MM.1S (cell line): ENCODE results near the gene RPL18.

ENCODE experiments used
- DNase-seq: peaks from one replicate; pipeline ENCODE4 v3.0.0-alpha.2; 2015
- H2AFZ ChIP-seq: fragments of 300-600 bp; sonication (generic); 2 replicates; pipeline ENCODE4 v1.6.0; 2016; ENCODE audit warnings: antibody characterized with exemption, low read length
- H3F3A ChIP-seq: fragments of 300-600 bp; sonication (generic); 2 replicates; pipeline ENCODE4 v1.6.1; 2016; ENCODE audit warnings: mild to moderate bottlenecking, antibody characterized with exemption, low read length, moderate library complexity, mixed read lengths; ENCODE audit not compliant: insufficient read depth
- H3K27ac ChIP-seq: fragments of 300-600 bp; sonication (generic); 2 replicates; pipeline ENCODE4 v1.5.1; 2016; ENCODE audit warnings: mild to moderate bottlenecking, low read length
- H3K27me3 ChIP-seq: fragments of 300-600 bp; sonication (generic); replicated peaks from 2 replicates; pipeline ENCODE4 v1.6.0; 2016; ENCODE audit warnings: low read length; ENCODE audit not compliant: insufficient read depth
- H3K36me3 ChIP-seq: fragments of 300-600 bp; sonication (generic); replicated peaks from 2 replicates; pipeline ENCODE4 v1.6.1; 2016; ENCODE audit warnings: mild to moderate bottlenecking, low read length, mixed read lengths; ENCODE audit not compliant: insufficient read depth
- H3K4me1 ChIP-seq: fragments of 300-600 bp; sonication (generic); 2 replicates; pipeline ENCODE4 v1.6.1; 2016; ENCODE audit warnings: low read length, mixed read lengths
- H3K4me2 ChIP-seq: fragments of 300-600 bp; sonication (generic); 2 replicates; pipeline ENCODE4 v1.6.0; 2016; ENCODE audit warnings: low read depth, low read length
- H3K4me3 ChIP-seq: fragments of 300-600 bp; sonication (generic); 2 replicates; pipeline ENCODE4 v1.5.1; 2016; ENCODE audit warnings: low read length, mixed read lengths
- H3K79me2 ChIP-seq: fragments of 300-600 bp; sonication (generic); 2 replicates; pipeline ENCODE4 v1.6.1; 2016; ENCODE audit warnings: mixed run types, low read length, mixed read lengths
- H3K9ac ChIP-seq: fragments of 300-600 bp; sonication (generic); 2 replicates; pipeline ENCODE4 v1.6.1; 2016; ENCODE audit warnings: low read length, mixed read lengths
- H3K9me2 ChIP-seq: fragments of 300-600 bp; sonication (generic); replicated peaks from 2 replicates; pipeline ENCODE4 v1.6.1; 2016; ENCODE audit warnings: mild to moderate bottlenecking, low read length, mixed read lengths; ENCODE audit not compliant: insufficient read depth
- H3K9me3 ChIP-seq: fragments of 300-600 bp; sonication (generic); replicated peaks from 2 replicates; pipeline ENCODE4 v1.6.1; 2016; ENCODE audit warnings: mild to moderate bottlenecking, low read length, mixed read lengths; ENCODE audit not compliant: insufficient read depth
- H4K20me1 ChIP-seq: fragments of 300-600 bp; sonication (generic); 2 replicates; pipeline ENCODE4 v1.6.1; 2016; ENCODE audit warnings: mild to moderate bottlenecking, low read length, moderate library complexity, mixed read lengths; ENCODE audit not compliant: insufficient read depth
- EZH2 ChIP-seq: fragments of 300-600 bp; sonication (generic); optimal IDR thresholded peaks from 2 replicates; pipeline ENCODE3; 2017; ENCODE audit warnings: low read depth, mild to moderate bottlenecking, antibody characterized with exemption, low read length, mixed read lengths
- EZH2phosphoT487 ChIP-seq: fragments of 300-600 bp; sonication (generic); IDR thresholded peaks from 2 replicates; pipeline ENCODE4 v1.6.1; 2018; ENCODE audit warnings: antibody characterized with exemption, low read length
- TF ChIP-seq, protein P1 (sequence below): fragments of 300-600 bp; sonication (generic); IDR thresholded peaks from 2 replicates; pipeline ENCODE4 v1.5.1; 2016; ENCODE audit warnings: antibody characterized with exemption, low read length, mixed read lengths

The RPL18 gene

DNA sequence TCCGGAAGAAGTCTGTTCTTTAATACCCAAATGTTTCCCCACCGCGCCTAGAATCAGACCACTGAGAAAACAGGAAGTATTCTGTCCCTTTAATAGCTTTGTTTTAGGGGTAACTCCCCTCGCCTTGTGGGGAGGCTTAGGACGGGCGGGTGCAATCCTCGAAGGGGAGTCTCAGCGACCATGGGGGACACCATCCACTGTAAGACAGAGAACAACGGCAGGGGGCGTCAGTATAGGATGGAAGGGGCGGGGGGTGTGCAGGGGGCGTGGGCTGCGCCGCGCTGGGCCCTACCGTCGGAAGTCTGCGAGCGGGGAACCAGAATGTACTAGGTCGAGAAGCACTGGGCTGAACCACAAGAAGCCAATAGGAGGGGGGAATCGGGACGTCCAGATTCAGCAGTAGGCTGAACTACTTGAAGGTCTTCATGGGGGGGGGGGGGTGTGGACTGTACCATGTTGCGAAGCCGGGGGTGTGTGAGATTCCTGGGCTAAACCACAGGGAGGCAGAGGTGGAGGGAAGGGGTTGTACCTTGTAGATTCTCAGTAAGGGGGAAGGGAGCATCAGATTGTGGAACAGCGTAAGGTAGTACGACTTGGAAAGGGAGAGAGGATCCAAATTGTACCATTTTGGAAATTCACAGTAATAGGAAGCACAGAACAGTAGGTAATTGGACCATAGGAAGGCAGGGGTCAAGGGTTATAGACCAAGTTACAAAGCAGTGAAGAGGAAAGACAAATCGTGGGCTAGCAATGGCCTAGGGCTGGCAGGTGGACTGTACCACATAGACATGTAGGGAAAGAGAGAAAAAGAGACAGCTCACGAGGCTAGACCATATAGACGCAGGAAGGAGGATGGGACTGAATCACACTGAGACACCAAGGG lies 19.2 kb upstream of the RPL18 start:
- TF ChIP-seq EZH2phosphoT487 = no peak
- TF ChIP-seq, protein P1, sequence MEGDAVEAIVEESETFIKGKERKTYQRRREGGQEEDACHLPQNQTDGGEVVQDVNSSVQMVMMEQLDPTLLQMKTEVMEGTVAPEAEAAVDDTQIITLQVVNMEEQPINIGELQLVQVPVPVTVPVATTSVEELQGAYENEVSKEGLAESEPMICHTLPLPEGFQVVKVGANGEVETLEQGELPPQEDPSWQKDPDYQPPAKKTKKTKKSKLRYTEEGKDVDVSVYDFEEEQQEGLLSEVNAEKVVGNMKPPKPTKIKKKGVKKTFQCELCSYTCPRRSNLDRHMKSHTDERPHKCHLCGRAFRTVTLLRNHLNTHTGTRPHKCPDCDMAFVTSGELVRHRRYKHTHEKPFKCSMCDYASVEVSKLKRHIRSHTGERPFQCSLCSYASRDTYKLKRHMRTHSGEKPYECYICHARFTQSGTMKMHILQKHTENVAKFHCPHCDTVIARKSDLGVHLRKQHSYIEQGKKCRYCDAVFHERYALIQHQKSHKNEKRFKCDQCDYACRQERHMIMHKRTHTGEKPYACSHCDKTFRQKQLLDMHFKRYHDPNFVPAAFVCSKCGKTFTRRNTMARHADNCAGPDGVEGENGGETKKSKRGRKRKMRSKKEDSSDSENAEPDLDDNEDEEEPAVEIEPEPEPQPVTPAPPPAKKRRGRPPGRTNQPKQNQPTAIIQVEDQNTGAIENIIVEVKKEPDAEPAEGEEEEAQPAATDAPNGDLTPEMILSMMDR = 0 out of 2 replicates have a peak, but pooled peaks have one; percentile 12

DNA sequence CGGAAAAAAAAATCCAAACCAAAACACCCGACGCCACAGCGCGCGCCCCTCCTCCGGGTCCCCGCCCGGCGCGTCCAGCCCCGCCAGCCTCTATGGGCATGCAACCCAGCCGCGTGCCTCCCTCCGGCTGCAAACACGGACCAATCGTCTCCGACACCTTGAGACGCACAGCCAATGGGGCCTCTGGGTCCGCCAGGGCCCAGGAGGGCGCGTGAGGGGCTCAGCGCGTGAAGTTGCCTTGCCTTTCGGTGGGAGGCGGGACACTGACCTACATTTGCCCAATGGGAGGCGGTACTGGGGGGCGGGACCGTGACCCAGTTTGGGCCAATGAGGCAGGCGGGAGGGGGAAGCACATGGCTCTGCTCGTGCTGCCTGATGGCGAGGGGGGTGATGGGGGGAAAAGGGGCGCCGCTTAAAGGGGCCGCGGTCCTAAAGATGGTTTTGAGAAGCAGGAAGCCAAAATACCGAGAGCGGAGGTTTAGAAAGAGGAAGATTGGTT lies 18.5 kb upstream of the RPL18 start:
- peak overlapping the region; percentile 72 for H3K4me3 ChIP-seq
- H2AFZ ChIP-seq = peak overlapping the region; percentile 84

More for the DNA sequence above, 19.2 kb upstream of the RPL18 start:
- Histone ChIP-seq H3K36me3 (no peaks in the 10 kb centered on the region), H3K9me3 (no peaks in the 10 kb centered on the region), H3K4me3 (peak overlapping the region; percentile 72), H3K27me3 (peaks cover 21% of the 10 kb centered on the region), H3K9me2 (no peaks in the 10 kb centered on the region), H3K27ac (peak overlapping the region; percentile 91), H3K79me2 (no peaks in the 10 kb centered on the region), H3K4me1 (peaks cover 24% of the 10 kb centered on the region), H3F3A (peaks cover 23% of the 10 kb centered on the region), H4K20me1 (no peaks in the 10 kb centered on the region), H2AFZ (peak overlapping the region; percentile 84), H3K9ac (peak overlapping the region; percentile 75), H3K4me2 (peak overlapping the region; percentile 95)
- DNase-seq = peak; percentile 89

DNA sequence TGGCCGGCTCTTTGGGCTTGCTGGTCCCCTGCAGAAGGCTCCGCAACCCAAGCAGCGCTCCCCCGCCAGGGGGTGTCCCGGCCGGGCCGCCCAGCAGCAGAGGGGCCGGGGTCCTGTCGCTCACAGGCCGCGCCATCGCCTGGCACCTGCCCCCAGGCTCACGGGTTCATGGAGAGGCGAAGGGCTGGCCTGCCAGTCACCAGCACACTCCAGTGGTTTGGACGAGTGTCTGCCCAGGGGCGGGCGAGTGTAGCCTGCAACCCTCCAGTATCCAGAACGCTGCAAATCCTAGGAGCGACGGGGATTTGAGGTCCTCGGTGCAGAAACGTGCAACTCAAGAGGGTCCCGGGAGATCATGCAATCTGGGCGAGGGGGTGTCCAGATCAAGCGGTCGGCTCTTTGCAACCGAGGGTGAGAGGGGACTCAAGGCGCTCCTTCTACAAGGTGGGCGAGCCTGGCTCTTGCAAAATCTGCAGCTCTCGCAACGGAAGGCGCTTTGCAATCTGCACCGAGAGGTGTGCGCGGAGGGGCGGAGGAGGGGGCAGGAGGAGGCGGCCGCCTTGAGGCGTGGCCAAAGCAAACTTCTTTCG lies 18.0 kb upstream of the RPL18 start, which contains the start of gene DBP:
Gene DBP (minus strand): TSS at position 521 of the 590 bp plus-strand sequence. CDS start 385 bp downstream, at position 136.
- Histone ChIP-seq H3K36me3 (no peaks in the 10 kb centered on the region), H2AFZ (peak within 1 kb of the TSS; percentile 84), H3K4me1 (peaks cover 32% of the 10 kb centered on the region), H3K4me3 (peak within 1 kb of the TSS; percentile 72), H3F3A (peaks cover 30% of the 10 kb centered on the region), H3K27ac (peak within 1 kb of the TSS; percentile 91), H3K9me3 (no peaks in the 10 kb centered on the region), H4K20me1 (no peaks in the 10 kb centered on the region), H3K4me2 (peak within 1 kb of the TSS; percentile 95), H3K27me3 (peaks cover 8% of the 10 kb centered on the region), H3K9me2 (no peaks in the 10 kb centered on the region), H3K9ac (peak within 1 kb of the TSS; percentile 75), H3K79me2 (no peaks in the 10 kb centered on the region)
- no peak for DNase-seq
- TF ChIP-seq, protein P1 = peak; percentile 14
- TF ChIP-seq EZH2phosphoT487 (no peak), EZH2 (no peak)

More for the DNA sequence above, 18.5 kb upstream of the RPL18 start:
- Histone ChIP-seq H3K4me2 (peak overlapping the region; percentile 95), H3K27ac (peak overlapping the region; percentile 91), H3K27me3 (peaks cover 14% of the 10 kb centered on the region), H3K9me2 (no peaks in the 10 kb centered on the region), H3K9me3 (no peaks in the 10 kb centered on the region), H4K20me1 (no peaks in the 10 kb centered on the region), H3K79me2 (no peaks in the 10 kb centered on the region), H3K9ac (peak overlapping the region; percentile 75), H3K4me1 (peaks cover 31% of the 10 kb centered on the region), H3F3A (peaks cover 30% of the 10 kb centered on the region), H3K36me3 (no peaks in the 10 kb centered on the region)
- TF ChIP-seq EZH2 = no peak
- TF ChIP-seq, protein P1 = no peak
- TF ChIP-seq EZH2phosphoT487 = no peak
- DNase-seq = peak; percentile 99
